GM12891 (cell line): ENCODE results near the gene SNCB.

Experiments
- PAX5 ChIP-seq: IDR thresholded peaks from 2 replicates; pipeline ENCODE4 v1.6.1; 2011; ENCODE audit warnings: low read length, moderate library complexity, mild to moderate bottlenecking; ENCODE audit not compliant: insufficient read depth, severe bottlenecking
- POLR2A ChIP-seq: IDR thresholded peaks from 2 replicates; pipeline ENCODE4 v1.6.1; 2011; ENCODE audit warnings: low read depth, low read length, control low read depth
- POLR2AphosphoS5 ChIP-seq: IDR thresholded peaks from 2 replicates; pipeline ENCODE4 v1.6.1; 2011; ENCODE audit warnings: low read depth, low read length, control low read depth

GRCh38 chr5:176626876-176627236, 3.5 kb downstream of the SNCB start:
- TF ChIP-seq POLR2A, result no peak
- no peak for TF ChIP-seq PAX5
- TF ChIP-seq POLR2AphosphoS5, result no peak
